Stomach (tissue), 9 donors: ENCODE measurements around the gene RPL26. TPM values are rescaled to one million over a fixed set of nuclear protein-coding genes. Genes with fewer than 3 reads are reported as not detected.

Experiments used
- DNase-seq, 2 donors: peaks; one replicate each; pipeline versions ENCODE4 v3.0.0 to v3.0.0-alpha.2; 2013 to 2019
- H3K27ac ChIP-seq, 5 donors: fragments of 200-600 bp in 4 of 5; sonication (generic) in 4 of 5; one replicate each; pipeline ENCODE4 v1.5.1; 2013 to 2019; ENCODE audit warnings: mild to moderate bottlenecking in 1 of 5, moderate library complexity in 1 of 5
- H3K27me3 ChIP-seq, 3 donors: fragments of 200-600 bp; sonication (generic); one replicate each; pipeline ENCODE4 v1.5.1; 2017 to 2019; ENCODE audit warnings: mixed run types in 1 of 3
- H3K36me3 ChIP-seq, 4 donors: fragments of 200-600 bp; sonication (generic); 1 replicate in 3 of 4; 2 replicates in 1 of 4; pipeline ENCODE4 v1.5.1; 2016 to 2019
- H3K4me1 ChIP-seq, 4 donors: fragments of 200-600 bp; sonication (generic); one replicate each; pipeline ENCODE4 v1.5.1; 2016 to 2019
- H3K4me3 ChIP-seq, 4 donors: fragments of 200-600 bp; sonication (generic) in 3 of 4; one replicate each; pipeline ENCODE4 v1.5.1; 2016 to 2019; ENCODE audit warnings: mild to moderate bottlenecking in 1 of 4
- H3K9me3 ChIP-seq, 4 donors: fragments of 200-600 bp; sonication (generic); one replicate each; pipeline ENCODE4 v1.5.1; 2016 to 2019
- EP300 ChIP-seq: sonication (generic); formaldehyde crosslinking; IDR thresholded peaks from one replicate; pipeline ENCODE4 v1.6.1; 2017; ENCODE audit warnings: antibody characterized with exemption
- POLR2A ChIP-seq, 4 donors: fragments of 450-650 bp; IDR thresholded peaks; one replicate each; pipeline ENCODE4 v1.6.1; 2016; ENCODE audit warnings: antibody characterized with exemption in 4 of 4, control low read depth in 2 of 4, mild to moderate bottlenecking in 1 of 4, moderate library complexity in 1 of 4
- POLR2AphosphoS5 ChIP-seq, 3 donors: sonication (generic); formaldehyde crosslinking; IDR thresholded peaks; one replicate each; pipeline ENCODE4 v1.6.1; 2016; ENCODE audit warnings: antibody characterized with exemption in 3 of 3
- WGBS, 5 donors: extraction: QIAGEN DNeasy Blood & Tissue Kit in 3 of 5; methylation state at CpG; one replicate each; pipeline versions ENCODE4 v1.1.5 to v1.1.7; 2013 to 2018; 5-methylcytosine and 5-hydroxymethylcytosine counted together
- intact Hi-C: fragments of 100-400 bp; cut with DNase I; formaldehyde crosslinking; loops from one replicate; pipeline ENCODE4 v1.15.1; 2023; ENCODE audit warnings: low total_unique reads
- polyA plus RNA-seq, 3 donors: library from polyadenylated mRNA; stranded (reverse); fragments of 200-250 nt; gene quantifications; one replicate each; pipeline ENCODE4 v1.2.3, GENCODE V29; 2013
- total RNA-seq, 5 donors: library from RNA; depleted of rRNA; stranded (reverse); fragments of >200 nt; gene quantifications; one replicate each; pipeline versions ENCODE4 v1.1.0 to v1.2.3, GENCODE V29; 2014 to 2016
- TF ChIP-seq, protein P1 (sequence below), 7 experiments: fragments of 450-650 bp in 4 of 7; fragments of 200-600 bp in 3 of 7; sonication (generic) in 3 of 7; IDR thresholded peaks; one replicate each; pipeline ENCODE4 v1.5.1; 2016 to 2019; ENCODE audit warnings: antibody characterized with exemption in 7 of 7, control low read depth in 2 of 7, mild to moderate bottlenecking in 1 of 7
- donor health status: healthy with polysubstance abuse.
- donor health status: Bipolar disorder and iron deficiency.
- donor health status: healthy.

RPL26 gene
- total and polyA plus RNA-seq, 8 donors: 506 to 5,414 (median 3,474) TPM

DNA sequence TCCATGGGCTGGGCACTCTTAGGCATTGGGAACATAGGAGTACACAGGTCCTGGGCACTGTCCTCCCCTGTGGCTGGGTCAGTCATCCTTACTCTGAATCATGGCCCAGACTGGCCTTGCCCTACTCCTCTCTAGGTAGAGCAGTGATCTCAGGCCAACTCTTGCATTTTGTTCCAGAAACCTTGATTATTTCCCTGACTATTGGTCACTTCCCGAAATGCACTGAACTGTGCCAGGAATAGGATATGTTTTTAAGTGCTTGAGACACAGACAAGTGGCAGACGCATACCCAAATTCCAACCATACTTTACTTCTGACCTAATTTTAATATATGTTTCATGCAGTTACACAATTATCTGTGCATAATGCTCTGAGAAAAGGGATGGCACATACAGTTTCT lies 16.8 kb downstream of the RPL26 start:
- 71 to 94% (median 88%) methylated on average over 2 of the region's 2 CpGs for WGBS, 5 donors
- Histone ChIP-seq H3K27me3 (no peaks in the 10 kb centered on the region), H3K4me3 (no peak overlapping the region), H3K27ac (peak overlapping the region in 2 of 5 donors; percentile 32 to 53), H3K36me3 (peaks cover 9 to 35% (median 30%) of the 10 kb centered on the region in 4 donors), H3K9me3 (no peaks in the 10 kb centered on the region), H3K4me1 (peaks cover 0 to 6% (median 0%) of the 10 kb centered on the region in 4 donors)
- DNase-seq: no peak
- TF ChIP-seq EP300 (no peak), POLR2AphosphoS5 (IDR thresholded peaks at IDR 0.05) (peak in 1 of 3 donors; percentile 30)
- intact Hi-C loops: no loop called here

DNA sequence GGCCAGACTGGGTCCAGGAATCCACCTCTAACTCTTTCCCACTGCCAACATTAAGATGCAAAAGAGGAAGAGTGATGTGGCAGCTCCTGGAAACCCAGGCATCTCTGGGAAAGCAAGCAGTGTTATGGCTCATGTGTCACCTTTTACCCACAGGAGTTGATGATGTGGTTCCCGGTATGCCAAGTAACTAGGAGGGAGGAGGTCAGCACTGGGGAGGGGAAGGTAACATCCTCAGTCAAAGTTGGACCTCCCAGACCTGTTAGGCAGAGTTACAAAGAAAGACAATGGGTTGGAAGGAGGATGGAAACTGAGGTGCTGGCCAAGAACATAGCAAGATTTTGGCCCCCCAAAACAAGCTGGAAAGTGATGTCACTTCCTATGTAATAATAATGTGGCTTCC lies 17.9 kb downstream of the RPL26 start:
- Histone ChIP-seq H3K27me3 (no peaks in the 10 kb centered on the region), H3K36me3 (peaks cover 9 to 29% (median 25%) of the 10 kb centered on the region in 4 donors), H3K27ac (peak overlapping the region in 2 of 5 donors; percentile 32 to 53), H3K4me3 (no peak overlapping the region), H3K9me3 (no peaks in the 10 kb centered on the region), H3K4me1 (peaks cover 0 to 12% (median 5%) of the 10 kb centered on the region in 4 donors)
- intact Hi-C loops: no loop called here
- TF ChIP-seq POLR2A (IDR thresholded peaks at IDR 0.05) (no peak), POLR2AphosphoS5 (IDR thresholded peaks at IDR 0.05) (peak in 2 of 3 donors; percentile 12 to 54), EP300 (no peak)
- TF ChIP-seq, protein P1, sequence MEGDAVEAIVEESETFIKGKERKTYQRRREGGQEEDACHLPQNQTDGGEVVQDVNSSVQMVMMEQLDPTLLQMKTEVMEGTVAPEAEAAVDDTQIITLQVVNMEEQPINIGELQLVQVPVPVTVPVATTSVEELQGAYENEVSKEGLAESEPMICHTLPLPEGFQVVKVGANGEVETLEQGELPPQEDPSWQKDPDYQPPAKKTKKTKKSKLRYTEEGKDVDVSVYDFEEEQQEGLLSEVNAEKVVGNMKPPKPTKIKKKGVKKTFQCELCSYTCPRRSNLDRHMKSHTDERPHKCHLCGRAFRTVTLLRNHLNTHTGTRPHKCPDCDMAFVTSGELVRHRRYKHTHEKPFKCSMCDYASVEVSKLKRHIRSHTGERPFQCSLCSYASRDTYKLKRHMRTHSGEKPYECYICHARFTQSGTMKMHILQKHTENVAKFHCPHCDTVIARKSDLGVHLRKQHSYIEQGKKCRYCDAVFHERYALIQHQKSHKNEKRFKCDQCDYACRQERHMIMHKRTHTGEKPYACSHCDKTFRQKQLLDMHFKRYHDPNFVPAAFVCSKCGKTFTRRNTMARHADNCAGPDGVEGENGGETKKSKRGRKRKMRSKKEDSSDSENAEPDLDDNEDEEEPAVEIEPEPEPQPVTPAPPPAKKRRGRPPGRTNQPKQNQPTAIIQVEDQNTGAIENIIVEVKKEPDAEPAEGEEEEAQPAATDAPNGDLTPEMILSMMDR (IDR thresholded peaks at IDR 0.05): no peak
- DNase-seq: no peak
- 44 to 67% (median 52%) methylated on average over 1 of the region's 1 CpG for WGBS, 5 donors

DNA sequence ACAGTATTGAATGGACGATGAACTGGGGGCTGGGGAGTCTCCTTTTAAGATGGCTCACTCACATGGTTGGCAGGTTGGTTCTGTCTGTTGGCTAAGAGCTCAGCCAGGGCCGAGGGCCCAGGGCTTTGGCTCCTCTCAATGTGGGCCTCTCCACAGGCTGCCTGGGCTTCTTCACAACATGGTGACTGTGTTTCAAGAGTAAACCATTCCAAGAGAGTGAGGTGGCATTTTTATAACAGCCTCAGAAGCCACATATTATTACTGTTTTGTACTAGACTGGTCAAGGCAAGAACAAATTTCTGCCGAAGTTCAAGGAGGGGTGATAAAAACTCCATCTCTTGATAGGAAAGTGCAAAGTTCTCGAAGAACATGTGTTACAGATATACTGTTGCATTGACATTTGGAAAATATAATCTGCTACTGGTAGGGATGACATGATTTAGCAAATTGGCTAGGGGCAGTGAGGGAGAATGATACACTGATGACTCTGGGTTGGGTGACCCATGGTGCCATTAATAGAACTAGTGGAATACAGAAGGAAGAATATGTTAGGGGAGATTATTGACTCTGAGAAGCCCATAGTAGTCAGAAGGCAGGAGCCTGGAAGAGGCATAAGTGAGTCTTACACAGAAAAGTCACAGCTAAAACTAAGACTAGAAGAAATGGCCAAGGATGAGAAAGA lies 20.2 kb downstream of the RPL26 start:
- H3K4me1 ChIP-seq: peaks cover 0 to 20% (median 8%) of the 10 kb centered on the region in 4 donors
- no peaks in the 10 kb centered on the region for H3K27me3 ChIP-seq
- H3K27ac ChIP-seq: no peak overlapping the region
- 84 to 94% (median 93%) methylated on average over 3 to 4 of the region's 4 CpGs for WGBS, 5 donors
- intact Hi-C loops: no loop called here
- no peaks in the 10 kb centered on the region for H3K9me3 ChIP-seq
- H3K4me3 ChIP-seq: no peak overlapping the region
- DNase-seq: no peak
- no peak for TF ChIP-seq POLR2AphosphoS5 (IDR thresholded peaks at IDR 0.05)
- TF ChIP-seq EP300: no peak
- TF ChIP-seq, protein P1 (IDR thresholded peaks at IDR 0.05): no peak
- no peak for TF ChIP-seq POLR2A (IDR thresholded peaks at IDR 0.05)
- peaks cover 0 to 7% (median 4%) of the 10 kb centered on the region in 4 donors for H3K36me3 ChIP-seq

DNA sequence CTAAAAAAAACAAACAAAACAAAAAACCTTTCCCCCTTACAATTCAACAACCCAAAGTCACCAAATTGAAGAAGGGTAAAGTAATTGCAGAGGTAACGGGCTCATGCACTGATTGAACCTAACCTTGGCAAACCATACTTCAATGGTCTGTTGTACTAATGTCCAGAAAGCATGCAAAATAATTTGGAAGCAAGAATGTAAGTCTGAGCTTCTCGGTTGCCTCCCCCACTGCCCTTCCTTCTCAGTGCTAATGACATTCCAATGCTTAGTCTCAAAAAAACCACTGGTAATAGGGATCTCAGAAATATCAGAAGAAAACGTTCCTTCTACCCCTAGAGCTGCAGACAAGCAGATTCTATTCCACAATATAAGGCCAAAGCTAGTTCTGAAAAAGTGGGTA lies 22.2 kb downstream of the RPL26 start:
- Histone ChIP-seq H3K9me3 (no peaks in the 10 kb centered on the region), H3K4me3 (no peak overlapping the region), H3K27me3 (no peaks in the 10 kb centered on the region), H3K4me1 (peaks cover 0 to 16% (median 7%) of the 10 kb centered on the region in 4 donors), H3K27ac (peak overlapping the region in 3 of 5 donors; percentile 16 to 57 (median 32)), H3K36me3 (peaks cover 0 to 6% (median 4%) of the 10 kb centered on the region in 4 donors)
- TF ChIP-seq POLR2A (IDR thresholded peaks at IDR 0.05) (no peak), EP300 (no peak), POLR2AphosphoS5 (IDR thresholded peaks at IDR 0.05) (no peak)
- TF ChIP-seq, protein P1 (IDR thresholded peaks at IDR 0.05): no peak
- WGBS, 5 donors: 37 to 50% (median 46%) methylated on average over 3 of the region's 3 CpGs
- intact Hi-C loops: no loop called here
- no peak for DNase-seq

DNA sequence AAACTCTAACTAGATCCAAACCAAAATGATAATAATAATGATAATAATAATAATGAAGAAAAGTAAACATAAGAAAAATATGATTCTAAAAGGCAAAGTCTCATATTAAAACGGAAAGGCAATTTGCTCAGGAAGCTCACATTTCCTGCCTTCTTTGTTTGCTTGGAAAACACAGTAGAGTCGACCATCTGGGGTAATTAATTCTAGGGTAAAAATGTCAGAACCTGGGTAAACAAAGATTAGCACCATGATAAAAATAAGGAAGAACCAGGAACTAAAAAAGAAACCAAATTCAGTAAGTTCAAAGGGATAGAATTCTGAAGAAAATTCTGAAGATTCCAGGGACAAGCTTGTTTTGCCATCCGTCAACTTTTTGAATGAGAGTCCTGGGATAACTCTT lies 22.7 kb downstream of the RPL26 start:
- no peak for DNase-seq
- intact Hi-C loops: no loop called here
- TF ChIP-seq POLR2A (IDR thresholded peaks at IDR 0.05) (no peak), EP300 (no peak), POLR2AphosphoS5 (IDR thresholded peaks at IDR 0.05) (no peak)
- TF ChIP-seq, protein P1 (IDR thresholded peaks at IDR 0.05): no peak
- Histone ChIP-seq H3K27ac (peak overlapping the region in 4 of 5 donors; percentile 16 to 57 (median 27)), H3K9me3 (no peaks in the 10 kb centered on the region), H3K27me3 (no peaks in the 10 kb centered on the region), H3K4me1 (peaks cover 0 to 16% (median 7%) of the 10 kb centered on the region in 4 donors), H3K36me3 (peaks cover 0 to 4% (median 3%) of the 10 kb centered on the region in 4 donors), H3K4me3 (no peak overlapping the region)
- WGBS, 5 donors: 32 to 37% (median 33%) methylated on average over 3 of the region's 3 CpGs
